CD14-positive monocyte (primary cell): ENCODE data around the gene TACR1. TPM values are rescaled to one million over a fixed set of nuclear protein-coding genes. Genes with fewer than 3 reads are reported as not detected.
"Not testable (repeated sequence)": the region's sequence is repeated elsewhere in the genome, so short reads cannot be mapped to it uniquely, and the experiment has no call there.

Source experiments
- DNase-seq, 3 donors: peaks; one replicate each; pipeline ENCODE4 v3.0.0-alpha.2; 2011 to 2022
- H2AFZ ChIP-seq: 2 replicates; pipeline ENCODE4 v1.6.0; 2012; ENCODE audit warnings: mild to moderate bottlenecking, low read depth, low read length, inconsistent platforms; ENCODE audit not compliant: insufficient read depth, poor library complexity, severe bottlenecking
- H3K27ac ChIP-seq, 2 donors: 1 replicate in 1 of 2; 2 replicates in 1 of 2; pipeline ENCODE4 v1.5.1; 2012 to 2013; ENCODE audit warnings: low read length in 2 of 2, control low read depth in 1 of 2, inconsistent platforms in 1 of 2, low read depth in 1 of 2, mild to moderate bottlenecking in 1 of 2
- H3K27me3 ChIP-seq, 2 donors: one replicate each; pipeline versions ENCODE4 v1.6.0 to v1.6.1; 2011 to 2013; ENCODE audit warnings: low read length in 2 of 2; ENCODE audit not compliant: control insufficient read depth in 2 of 2, insufficient read depth in 2 of 2
- H3K36me3 ChIP-seq, 2 donors: replicated peaks in 1 of 2; 1 replicate in 1 of 2; 2 replicates in 1 of 2; pipeline versions ENCODE4 v1.5.1 to v1.6.1; 2012 to 2013; ENCODE audit warnings: low read length in 2 of 2, control low read depth in 1 of 2, inconsistent platforms in 1 of 2, mild to moderate bottlenecking in 1 of 2; ENCODE audit not compliant: insufficient read depth in 2 of 2, control insufficient read depth in 1 of 2
- H3K4me1 ChIP-seq, 2 donors: 1 replicate in 1 of 2; 2 replicates in 1 of 2; pipeline versions ENCODE4 v1.5.1 to v1.6.1; 2012 to 2013; ENCODE audit warnings: low read length in 2 of 2, control low read depth in 1 of 2, inconsistent platforms in 1 of 2, mild to moderate bottlenecking in 1 of 2, moderate library complexity in 1 of 2; ENCODE audit not compliant: insufficient read depth in 2 of 2, control insufficient read depth in 1 of 2
- H3K4me2 ChIP-seq: replicated peaks from 2 replicates; pipeline ENCODE3; 2012; ENCODE audit warnings: low read length, moderate library complexity, mild to moderate bottlenecking; ENCODE audit not compliant: poor library complexity, severe bottlenecking; ENCODE audit errors: extremely low read depth
- H3K4me3 ChIP-seq, 3 experiments: fragments of 200-600 bp in 1 of 3; sonication (generic) in 1 of 3; replicated peaks in 1 of 3; 1 replicate in 2 of 3; 2 replicates in 1 of 3; pipeline ENCODE4 v1.5.1; 2011 to 2013; ENCODE audit warnings: low read length in 3 of 3, mild to moderate bottlenecking in 3 of 3, control low read depth in 2 of 3, low read depth in 2 of 3, inconsistent platforms in 1 of 3, moderate library complexity in 1 of 3
- H3K79me2 ChIP-seq: 2 replicates; pipeline ENCODE4 v1.6.0; 2012; ENCODE audit warnings: mild to moderate bottlenecking, control low read depth, inconsistent platforms, low read length, moderate library complexity; ENCODE audit not compliant: insufficient read depth
- H3K9ac ChIP-seq: 2 replicates; pipeline ENCODE4 v1.6.0; 2017; ENCODE audit warnings: low read length, mild to moderate bottlenecking; ENCODE audit not compliant: insufficient read depth, poor library complexity, severe bottlenecking
- H3K9me3 ChIP-seq, 2 donors: replicated peaks in 1 of 2; 1 replicate in 1 of 2; 2 replicates in 1 of 2; pipeline versions ENCODE4 v1.5.1 to v1.6.1; 2012 to 2013; ENCODE audit warnings: low read length in 2 of 2, control low read depth in 1 of 2; ENCODE audit not compliant: control insufficient read depth in 1 of 2, insufficient read depth in 1 of 2
- H4K20me1 ChIP-seq: 2 replicates; pipeline ENCODE4 v1.6.0; 2012; ENCODE audit warnings: mild to moderate bottlenecking, low read length, control low read depth, moderate library complexity; ENCODE audit not compliant: insufficient read depth
- H3K27ac Mint-ChIP-seq, 7 donors: one replicate each; pipeline ENCODE4 v1.8.0; 2020; ENCODE audit warnings: mild to moderate bottlenecking in 7 of 7, mixed read lengths in 7 of 7, moderate library complexity in 6 of 7, inconsistent platforms in 2 of 7
- H3K27me3 Mint-ChIP-seq, 3 donors: one replicate each; pipeline ENCODE4 v1.8.0; 2021 to 2022; ENCODE audit warnings: low read depth in 3 of 3, mild to moderate bottlenecking in 3 of 3, mixed read lengths in 3 of 3, moderate library complexity in 3 of 3, inconsistent platforms in 1 of 3
- H3K36me3 Mint-ChIP-seq, 2 donors: one replicate each; pipeline ENCODE4 v1.8.0; 2020; ENCODE audit warnings: mixed read lengths in 2 of 2, inconsistent platforms in 1 of 2, mild to moderate bottlenecking in 1 of 2
- H3K4me1 Mint-ChIP-seq: one replicate; pipeline ENCODE4 v1.8.0; 2020; ENCODE audit warnings: mild to moderate bottlenecking, mixed read lengths
- H3K4me3 Mint-ChIP-seq, 2 donors: one replicate each; pipeline ENCODE4 v1.8.0; 2020; ENCODE audit warnings: mild to moderate bottlenecking in 2 of 2, mixed read lengths in 2 of 2, moderate library complexity in 1 of 2
- H3K9me3 Mint-ChIP-seq, 7 donors: one replicate each; pipeline ENCODE4 v1.8.0; 2020 to 2022; ENCODE audit warnings: mixed read lengths in 7 of 7, mild to moderate bottlenecking in 6 of 7, moderate library complexity in 6 of 7, inconsistent platforms in 2 of 7
- CTCF ChIP-seq: fragments of 200-600 bp; IDR thresholded peaks from one replicate; pipeline ENCODE4 v1.8.0; 2022; ENCODE audit warnings: antibody characterized with exemption, mild to moderate bottlenecking
- WGBS: methylation state at CpG from one replicate; pipeline ENCODE4 v1.1.5; 2013; ENCODE audit warnings: missing lambda C conversion rate; ENCODE audit not compliant: insufficient coverage; 5-methylcytosine and 5-hydroxymethylcytosine counted together
- intact Hi-C, 2 donors: fragments of 100-400 bp; cut with micrococcal nuclease; formaldehyde crosslinking; loops; one replicate each; pipeline versions ENCODE4 v1.15.0 to v1.15.1; 2023
- polyA plus RNA-seq, 3 donors: library from polyadenylated mRNA; depleted of rRNA in 1 of 3; unstranded in 2 of 3; stranded (reverse) in 1 of 3; fragments of 300-500 nt in 2 of 3; fragments of >200 nt in 1 of 3; fragmentation: Illumina TruSeq in 2 of 3; gene quantifications; 1 replicate in 2 of 3; 2 replicates in 1 of 3; pipeline ENCODE4 v1.2.3, GENCODE V29; 2012 to 2021

The TACR1 gene
- polyA plus RNA-seq, 3 donors: not detected

GRCh38 chr2:75155115-75155514, 44.2 kb downstream of the TACR1 start:
- Histone ChIP-seq H3K4me1 (no peaks in the 10 kb centered on the region), H2AFZ (no peak overlapping the region), H3K27me3 (no peaks in the 10 kb centered on the region), H3K9ac (no peak overlapping the region), H3K9me3 (no peaks in the 10 kb centered on the region), H3K36me3 (no peaks in the 10 kb centered on the region), H3K4me2 (no peak overlapping the region), H3K4me3 (no peak overlapping the region), H4K20me1 (no peaks in the 10 kb centered on the region), H3K27ac (no peak overlapping the region), H3K79me2 (no peaks in the 10 kb centered on the region)
- 62% methylated on average over 3 of the region's 3 CpGs for WGBS
- peaks cover 0 to 2% (median 2%) of the 10 kb centered on the region in 3 donors for H3K27me3 Mint-ChIP-seq
- DNase-seq: no peak
- peaks cover 0 to 7% (median 0%) of the 10 kb centered on the region in 7 donors for H3K9me3 Mint-ChIP-seq
- H3K4me1 Mint-ChIP-seq: no peaks in the 10 kb centered on the region
- no peak overlapping the region for H3K4me3 Mint-ChIP-seq
- no peak for TF ChIP-seq CTCF
- no peak overlapping the region for H3K27ac Mint-ChIP-seq
- intact Hi-C loops: no loop called here
- H3K36me3 Mint-ChIP-seq: no peaks in the 10 kb centered on the region

GRCh38 chr2:75153221-75153620, 46.1 kb downstream of the TACR1 start:
- H3K27me3 Mint-ChIP-seq: peaks cover 0 to 4% (median 0%) of the 10 kb centered on the region in 3 donors
- no peaks in the 10 kb centered on the region for H3K4me1 Mint-ChIP-seq
- H3K36me3 ChIP-seq: no peaks in the 10 kb centered on the region
- H3K9me3 ChIP-seq: no peaks in the 10 kb centered on the region
- WGBS: no CpG with 5 or more reads among the region's 1 CpG
- H3K79me2 ChIP-seq: no peaks in the 10 kb centered on the region
- no peaks in the 10 kb centered on the region for H3K27me3 ChIP-seq
- no peak overlapping the region for H3K4me3 ChIP-seq
- no peak overlapping the region for H3K27ac ChIP-seq
- H3K9me3 Mint-ChIP-seq: peaks cover 0 to 7% (median 0%) of the 10 kb centered on the region in 7 donors
- no peaks in the 10 kb centered on the region for H4K20me1 ChIP-seq
- H3K4me1 ChIP-seq: no peaks in the 10 kb centered on the region
- DNase-seq: no peak
- no peak overlapping the region for H3K9ac ChIP-seq
- H3K4me2 ChIP-seq: no peak overlapping the region
- TF ChIP-seq CTCF: no peak
- intact Hi-C loops: no loop called here
- H3K4me3 Mint-ChIP-seq: no peak overlapping the region
- no peak overlapping the region for H2AFZ ChIP-seq
- H3K36me3 Mint-ChIP-seq: no peaks in the 10 kb centered on the region
- no peak overlapping the region for H3K27ac Mint-ChIP-seq

- no CpG with 5 or more reads among the region's 3 CpGs for WGBS
- intact Hi-C loops, H2AFZ ChIP-seq, H3K9me3 Mint-ChIP-seq, H3K4me1 Mint-ChIP-seq, H3K4me3 ChIP-seq, H3K4me1 ChIP-seq, DNase-seq, H3K36me3 Mint-ChIP-seq, H3K27ac Mint-ChIP-seq, H3K4me3 Mint-ChIP-seq, H3K27me3 ChIP-seq, H3K9me3 ChIP-seq, H3K27ac ChIP-seq, H3K36me3 ChIP-seq, H4K20me1 ChIP-seq, H3K79me2 ChIP-seq, H3K27me3 Mint-ChIP-seq, H3K9ac ChIP-seq, H3K4me2 ChIP-seq: not testable (repeated sequence)
These were observed 47.1 kb downstream of the TACR1 start for GRCh38 chr2:75152243-75152642.
